WTC11 (cell line): ENCODE results near the gene ILDR2. TPM values are rescaled to one million over a fixed set of nuclear protein-coding genes. Genes with fewer than 3 reads are reported as not detected.

ENCODE experiments used
- ATAC-seq: fragments of 200-7000 bp; cut with Tn5 transposase; 2 replicates; pipeline ENCODE4 v1.10.0; 2021; ENCODE audit warnings: mild to moderate bottlenecking, moderate library complexity
- CTCF ChIA-PET: fragments of 300-600 bp; sonication (Branson Sonifier 250); formaldehyde crosslinking; loops from one replicate; lab custom pipeline; 2021; ENCODE audit warnings: antibody characterized with exemption; lab: Charles Lee
- POLR2A ChIA-PET: fragments of 350-600 bp; sonication (Branson Sonifier 250); formaldehyde crosslinking; loops from one replicate; lab custom pipeline; 2021; ENCODE audit warnings: antibody characterized with exemption; lab: Charles Lee
- DNase-seq: peaks from one replicate; pipeline ENCODE4 v3.0.0; 2021; ENCODE audit warnings: low spot score
- H3K27ac Mint-ChIP-seq: 2 replicates; pipeline ENCODE4 v1.8.0; 2021; ENCODE audit warnings: mixed read lengths
- H3K27me3 Mint-ChIP-seq: 2 replicates; pipeline ENCODE4 v1.8.0; 2021; ENCODE audit warnings: low read depth, mild to moderate bottlenecking, moderate library complexity, mixed read lengths
- H3K36me3 Mint-ChIP-seq: 2 replicates; pipeline ENCODE4 v1.8.0; 2021; ENCODE audit warnings: mixed read lengths
- H3K4me1 Mint-ChIP-seq: 2 replicates; pipeline ENCODE4 v1.8.0; 2022; ENCODE audit warnings: mixed read lengths
- H3K4me3 Mint-ChIP-seq: 2 replicates; pipeline ENCODE4 v1.8.0; 2021; ENCODE audit warnings: mild to moderate bottlenecking, moderate library complexity, mixed read lengths
- H3K9me3 Mint-ChIP-seq: 2 replicates; pipeline ENCODE4 v1.8.0; 2021; ENCODE audit warnings: mixed read lengths
- ARID4B ChIP-seq: sonication (generic); formaldehyde crosslinking; IDR thresholded peaks from 2 replicates; pipeline ENCODE4 v1.8.0; 2023; ENCODE audit warnings: missing genetic modification reagents, mild to moderate bottlenecking, borderline replicate concordance
- CDX4 ChIP-seq: fragments of 250-450 bp; sonication (Bioruptor Pico); IDR thresholded peaks from 2 replicates; pipeline ENCODE4 v1.9.0; 2021; ENCODE audit warnings: moderate library complexity, mild to moderate bottlenecking, inconsistent platforms, borderline replicate concordance
- CREB1 ChIP-seq: sonication (generic); formaldehyde crosslinking; IDR thresholded peaks from 2 replicates; pipeline ENCODE4 v1.8.0; 2023; ENCODE audit warnings: mild to moderate bottlenecking, missing genetic modification reagents
- CREM ChIP-seq: sonication (generic); formaldehyde crosslinking; IDR thresholded peaks from 2 replicates; pipeline ENCODE4 v1.8.1; 2022; ENCODE audit warnings: mild to moderate bottlenecking, missing genetic modification reagents, moderate library complexity
- E2F4 ChIP-seq: sonication (generic); formaldehyde crosslinking; IDR thresholded peaks from 2 replicates; pipeline ENCODE4 v1.8.1; 2022; ENCODE audit warnings: low read depth, mild to moderate bottlenecking, moderate library complexity, missing genetic modification reagents, borderline replicate concordance
- E2F5 ChIP-seq: sonication (generic); formaldehyde crosslinking; IDR thresholded peaks from 2 replicates; pipeline ENCODE4 v1.8.1; 2022; ENCODE audit warnings: mild to moderate bottlenecking, moderate library complexity, missing genetic modification reagents
- EMX1 ChIP-seq: fragments of 250-450 bp; sonication (Bioruptor Pico); IDR thresholded peaks from 2 replicates; pipeline ENCODE4 v1.8.0; 2021; ENCODE audit warnings: mild to moderate bottlenecking
- GABPB1 ChIP-seq: sonication (generic); formaldehyde crosslinking; IDR thresholded peaks from 2 replicates; pipeline ENCODE4 v1.8.1; 2023; ENCODE audit warnings: mild to moderate bottlenecking, missing genetic modification reagents
- GRHL2 ChIP-seq: fragments of 250-450 bp; sonication (Bioruptor Pico); IDR thresholded peaks from 2 replicates; pipeline ENCODE4 v1.8.0; 2022; ENCODE audit warnings: mild to moderate bottlenecking, moderate library complexity; ENCODE audit not compliant: insufficient replicate concordance, severe bottlenecking
- GTF2I ChIP-seq: fragments of 250-450 bp; sonication (Bioruptor Pico); conservative IDR thresholded peaks from 2 replicates; pipeline ENCODE4 v1.4.0; 2021; ENCODE audit warnings: mild to moderate bottlenecking
- HMGA2 ChIP-seq: fragments of 250-450 bp; sonication (Bioruptor Pico); IDR thresholded peaks from 2 replicates; pipeline ENCODE4 v1.4.0; 2021; ENCODE audit warnings: mild to moderate bottlenecking, moderate library complexity
- HMGXB4 ChIP-seq: sonication (generic); formaldehyde crosslinking; IDR thresholded peaks from 2 replicates; pipeline ENCODE4 v1.8.1; 2023; ENCODE audit warnings: mild to moderate bottlenecking, moderate library complexity, missing genetic modification reagents
- MAX ChIP-seq: sonication (generic); formaldehyde crosslinking; IDR thresholded peaks from 2 replicates; pipeline ENCODE4 v1.8.0; 2022; ENCODE audit warnings: mild to moderate bottlenecking, missing genetic modification reagents
- MXD4 ChIP-seq: fragments of 250-450 bp; sonication (Bioruptor Pico); IDR thresholded peaks from 2 replicates; pipeline ENCODE4 v1.8.0; 2021; ENCODE audit warnings: mild to moderate bottlenecking, moderate library complexity, borderline replicate concordance
- NFE2L1 ChIP-seq: sonication (generic); formaldehyde crosslinking; IDR thresholded peaks from 2 replicates; pipeline ENCODE4 v1.8.1; 2023; ENCODE audit warnings: missing genetic modification reagents
- NFYB ChIP-seq: sonication (generic); formaldehyde crosslinking; conservative IDR thresholded peaks from 2 replicates; pipeline ENCODE4 v1.8.0; 2022; ENCODE audit warnings: low read depth, missing genetic modification reagents
- NR2C2 ChIP-seq: sonication (generic); formaldehyde crosslinking; IDR thresholded peaks from 2 replicates; pipeline ENCODE4 v1.8.0; 2022; ENCODE audit warnings: mild to moderate bottlenecking, missing genetic modification reagents
- PRRX2 ChIP-seq: fragments of 250-450 bp; sonication (Bioruptor Pico); IDR thresholded peaks from 2 replicates; pipeline ENCODE4 v1.8.0; 2021; ENCODE audit warnings: mild to moderate bottlenecking
- RELA ChIP-seq: sonication (generic); formaldehyde crosslinking; IDR thresholded peaks from 2 replicates; pipeline ENCODE4 v1.8.1; 2022; ENCODE audit warnings: missing genetic modification reagents, mild to moderate bottlenecking, borderline replicate concordance
- RORB ChIP-seq: fragments of 250-450 bp; sonication (Bioruptor Pico); IDR thresholded peaks from 2 replicates; pipeline ENCODE4 v1.9.0; 2021; ENCODE audit warnings: mild to moderate bottlenecking
- SMAD4 ChIP-seq: sonication (generic); formaldehyde crosslinking; IDR thresholded peaks from 2 replicates; pipeline ENCODE4 v1.8.0; 2022; ENCODE audit warnings: mild to moderate bottlenecking, missing genetic modification reagents
- SOX15 ChIP-seq: fragments of 250-450 bp; sonication (Bioruptor Pico); IDR thresholded peaks from 2 replicates; pipeline ENCODE4 v1.9.0; 2021; ENCODE audit warnings: mild to moderate bottlenecking
- TEAD4 ChIP-seq: sonication (generic); formaldehyde crosslinking; IDR thresholded peaks from 2 replicates; pipeline ENCODE4 v1.8.0; 2022; ENCODE audit warnings: mild to moderate bottlenecking, missing genetic modification reagents
- ZBTB21 ChIP-seq: sonication (generic); formaldehyde crosslinking; IDR thresholded peaks from 2 replicates; pipeline ENCODE4 v1.8.1; 2023; ENCODE audit warnings: mild to moderate bottlenecking, missing genetic modification reagents, borderline replicate concordance
- ZNF121 ChIP-seq: sonication (generic); formaldehyde crosslinking; IDR thresholded peaks from 2 replicates; pipeline ENCODE4 v1.8.0; 2023; ENCODE audit warnings: missing genetic modification reagents
- ZNF423 ChIP-seq: fragments of 250-450 bp; sonication (Bioruptor Pico); IDR thresholded peaks from 2 replicates; pipeline ENCODE4 v2.1.2; 2022; ENCODE audit warnings: mild to moderate bottlenecking, moderate library complexity
- total RNA-seq: library from RNA; stranded (reverse); gene quantifications from 3 replicates; pipeline ENCODE4 v1.2.3, GENCODE V29; 2021

Gene ILDR2
- total RNA-seq, 1 experiment from 2014 or later = 1.6 TPM

- no peaks in the 10 kb centered on the region for H3K36me3 Mint-ChIP-seq
- TF ChIP-seq RORB (CRISPR knock-in tag) (no peak), SOX15 (no peak), GRHL2 (CRISPR knock-in tag) (no peak), SMAD4 (CRISPR knock-in tag) (no peak), TEAD4 (CRISPR knock-in tag) (no peak), MAX (CRISPR knock-in tag) (no peak), RELA (no peak), GTF2I (CRISPR knock-in tag) (no peak), ZBTB21 (CRISPR knock-in tag) (no peak), ZNF121 (CRISPR knock-in tag) (no peak)
- TF ChIP-seq, all 79 proteins: peak for 0
- ATAC-seq (no peak), DNase-seq (no peak)
- ChIA-PET POLR2A (no interaction called here), CTCF (no interaction called here)
- H3K27ac Mint-ChIP-seq = no peak overlapping the region
- H3K4me3 Mint-ChIP-seq = no peak overlapping the region
- no peaks in the 10 kb centered on the region for H3K9me3 Mint-ChIP-seq
- peaks cover 11% of the 10 kb centered on the region for H3K27me3 Mint-ChIP-seq
- no peaks in the 10 kb centered on the region for H3K4me1 Mint-ChIP-seq
Observed at GRCh38 chr1:166889776-166890175, 85.6 kb downstream of the ILDR2 start.

GRCh38 chr1:166888373-166889111 lies 86.8 kb downstream of the ILDR2 start:
- H3K36me3 Mint-ChIP-seq = no peaks in the 10 kb centered on the region
- no peak for DNase-seq
- POLR2A ChIA-PET = no interaction called here
- TF ChIP-seq CREB1 (CRISPR knock-in tag) = no peak
- no peak for TF ChIP-seq NFYB
- no peak for TF ChIP-seq CREM (CRISPR knock-in tag)
- no peak for TF ChIP-seq EMX1 (CRISPR knock-in tag)
- TF ChIP-seq ZNF423 (CRISPR knock-in tag) = no peak
- no peak for TF ChIP-seq CDX4 (CRISPR knock-in tag)
- TF ChIP-seq E2F4 (CRISPR knock-in tag) = no peak
- no peak for TF ChIP-seq GABPB1 (CRISPR knock-in tag)
- TF ChIP-seq HMGXB4 (CRISPR knock-in tag) = no peak
- TF ChIP-seq NFE2L1 (CRISPR knock-in tag) = no peak
- no peak for TF ChIP-seq HMGA2 (CRISPR knock-in tag)
- TF ChIP-seq ARID4B (CRISPR knock-in tag) = no peak
- TF ChIP-seq E2F5 (CRISPR knock-in tag) = no peak
- no peak for TF ChIP-seq NR2C2
- TF ChIP-seq PRRX2 (CRISPR knock-in tag) = no peak
- TF ChIP-seq MXD4 (CRISPR knock-in tag) = no peak
- no peak for TF ChIP-seq SMAD4 (CRISPR knock-in tag)
- no peak for TF ChIP-seq ZBTB21 (CRISPR knock-in tag)
- TF ChIP-seq, all 79 proteins: peak for 0
- no peak overlapping the region for H3K27ac Mint-ChIP-seq
- H3K4me3 Mint-ChIP-seq = no peak overlapping the region
- H3K4me1 Mint-ChIP-seq = peaks cover 6% of the 10 kb centered on the region
- CTCF ChIA-PET = no interaction called here
- peaks cover 24% of the 10 kb centered on the region for H3K27me3 Mint-ChIP-seq
- ATAC-seq = no peak
- no peaks in the 10 kb centered on the region for H3K9me3 Mint-ChIP-seq
